K562 (cell line): Measurements from ENCODE around the gene LTA. TPM values are rescaled to one million over a fixed set of nuclear protein-coding genes. Genes with fewer than 3 reads are reported as not detected.
A peak's percentile ranks its signal among the peaks of the same experiment; 100 is the strongest.

ENCODE experiments used
- ATAC-seq: fragments of 200-7000 bp; cut with Tn5 transposase; 3 replicates; pipeline ENCODE4 v1.9.1; 2020; ENCODE audit warnings: moderate library complexity
- BruUV-seq: library from RNA; stranded (reverse); fragments of 400-500 nt; replicated peaks from 2 replicates; lab custom pipeline; 2021; lab: Mats Ljungman, UMichigan
- CTCF ChIA-PET: fragments of 300-600 bp; formaldehyde crosslinking; extraction: SDS; loops from one replicate; lab custom pipeline; 2021; ENCODE audit warnings: low intra/inter-chr PET ratio; lab: Yijun Ruan, JAX
- POLR2A ChIA-PET: fragments of 300-600, 350-650 bp; sonication (Branson Sonifier 250); formaldehyde crosslinking; extraction: SDS; loops from one replicate; lab custom pipeline; 2021; ENCODE audit warnings: antibody characterized with exemption, inconsistent platforms; lab: Yijun Ruan, JAX
- DNase-seq, 4 experiments: peaks; one replicate each; pipeline versions ENCODE4 v3.0.0 to v3.0.0-alpha.2; 2011 to 2018; ENCODE audit warnings: low spot score in 3 of 4, mixed read lengths in 3 of 4; ENCODE audit errors: extremely low read depth in 1 of 4
- FAIRE-seq: peaks from 2 replicates; lab custom pipeline; 2011; peaks lifted over from hg19 to GRCh38; lab: Jason Lieb, UNC
- H2AFZ ChIP-seq: 2 replicates; pipeline ENCODE4 v1.6.0; 2011; ENCODE audit warnings: low read depth, low read length, control low read depth, inconsistent platforms
- H3K27ac ChIP-seq: fragments of 200-600 bp; 3 replicates; pipeline ENCODE4 v1.8.0; 2011; ENCODE audit warnings: low read depth, mild to moderate bottlenecking, control low read depth, inconsistent platforms, low read length, moderate library complexity, mixed read lengths; ENCODE audit errors: extremely low read depth
- H3K27me3 ChIP-seq, 2 experiments: fragments of 300-600 bp in 1 of 2; 2 replicates in 1 of 2; 3 replicates in 1 of 2; pipeline versions ENCODE4 v1.6.0 to v1.8.0; 2011; ENCODE audit warnings: inconsistent platforms in 2 of 2, low read length in 2 of 2, mild to moderate bottlenecking in 1 of 2, mixed read lengths in 1 of 2, moderate library complexity in 1 of 2; ENCODE audit not compliant: control insufficient read depth in 2 of 2, insufficient read depth in 2 of 2
- H3K36me3 ChIP-seq: fragments of 300-600 bp; 3 replicates; pipeline ENCODE4 v1.8.0; 2011; ENCODE audit warnings: mild to moderate bottlenecking, low read length, inconsistent platforms; ENCODE audit not compliant: control insufficient read depth, insufficient read depth
- H3K4me1 ChIP-seq, 2 experiments: fragments of 200-600 bp in 1 of 2; replicated peaks in 1 of 2; 2 replicates in 1 of 2; 3 replicates in 1 of 2; pipeline versions ENCODE4 v1.5.1 to v1.8.0; 2011; ENCODE audit warnings: inconsistent platforms in 2 of 2, low read length in 2 of 2, mild to moderate bottlenecking in 1 of 2, mixed read lengths in 1 of 2, moderate library complexity in 1 of 2; ENCODE audit not compliant: control insufficient read depth in 2 of 2, insufficient read depth in 2 of 2
- H3K4me2 ChIP-seq: 2 replicates; pipeline ENCODE4 v1.6.1; 2011; ENCODE audit warnings: low read length, control low read depth, inconsistent platforms, mixed read lengths; ENCODE audit not compliant: insufficient read depth
- H3K4me3 ChIP-seq: fragments of 200-600 bp; sonication (generic), shearing (Covaris generic); 2 replicates; pipeline ENCODE4 v1.5.1; 2016; ENCODE audit warnings: control low read depth, inconsistent platforms
- H3K79me2 ChIP-seq: fragments of 200-600 bp; 3 replicates; pipeline ENCODE4 v1.8.0; 2011; ENCODE audit warnings: low read length, inconsistent platforms; ENCODE audit not compliant: control insufficient read depth, insufficient read depth
- H3K9ac ChIP-seq, 2 experiments: 2 replicates each; pipeline versions ENCODE4 v1.6.0 to v1.6.1; 2011; ENCODE audit warnings: low read depth in 2 of 2, low read length in 2 of 2, control low read depth in 1 of 2, inconsistent platforms in 1 of 2, mild to moderate bottlenecking in 1 of 2, mixed read lengths in 1 of 2; ENCODE audit not compliant: insufficient read depth in 1 of 2
- H3K9me1 ChIP-seq: one replicate; pipeline ENCODE4 v1.6.0; 2011; ENCODE audit warnings: inconsistent platforms, mild to moderate bottlenecking, low read length, moderate library complexity; ENCODE audit not compliant: control insufficient read depth, insufficient read depth
- H3K9me3 ChIP-seq: replicated peaks from 2 replicates; pipeline ENCODE4 v1.5.1; 2011; ENCODE audit warnings: low read depth, low read length, inconsistent platforms; ENCODE audit not compliant: control insufficient read depth, insufficient read depth
- H4K20me1 ChIP-seq: replicated peaks from 2 replicates; pipeline ENCODE4 v1.6.1; 2011; ENCODE audit warnings: low read length, inconsistent platforms, mixed read lengths; ENCODE audit not compliant: control insufficient read depth, insufficient read depth
- ATF3 ChIP-seq, 2 experiments: fragments of 450-650 bp in 1 of 2; sonication (generic) in 1 of 2; formaldehyde crosslinking in 1 of 2; IDR thresholded peaks in 1 of 2; conservative IDR thresholded peaks in 1 of 2; 2 replicates each; pipeline versions ENCODE4 v1.6.1 to v1.8.1; 2016 to 2023; ENCODE audit warnings: mild to moderate bottlenecking in 2 of 2, moderate library complexity in 2 of 2, inconsistent platforms in 1 of 2, missing genetic modification reagents in 1 of 2
- CEBPZ ChIP-seq: fragments of 150-350 bp; IDR thresholded peaks from 2 replicates; pipeline ENCODE4 v1.6.1; 2014; ENCODE audit warnings: low read depth, mild to moderate bottlenecking, low read length, borderline replicate concordance
- CHD4 ChIP-seq: fragments of 200-600 bp; sonication (generic); IDR thresholded peaks from 3 replicates; pipeline ENCODE4 v1.6.1; 2012; ENCODE audit warnings: low read depth, mild to moderate bottlenecking, mixed read lengths, low read length, inconsistent platforms; ENCODE audit not compliant: insufficient read depth, insufficient replicate concordance, poor library complexity, severe bottlenecking
- MEF2D ChIP-seq: conservative IDR thresholded peaks from 2 replicates; pipeline ENCODE4 v1.6.1; 2016; ENCODE audit warnings: low read depth, missing genetic modification characterization, missing compliant biosample characterization
- ZBTB5 ChIP-seq: fragments of 450-650 bp; IDR thresholded peaks from 2 replicates; pipeline ENCODE4 v1.6.1; 2017; ENCODE audit warnings: antibody characterized with exemption
- ZNF197 ChIP-seq: fragments of 200-800 bp; sonication (Bioruptor generic); IDR thresholded peaks from 2 replicates; pipeline ENCODE4 v1.6.1; 2016; ENCODE audit warnings: low read depth, missing genetic modification characterization, missing compliant biosample characterization
- WGBS: fragments of 100-300 bp; shearing (Covaris generic); methylation state at CpG from one replicate; pipeline ENCODE4 v1.1.6; 2016; ENCODE audit warnings: low coverage, mixed read lengths; ENCODE audit not compliant: insufficient coverage; ENCODE audit errors: missing lambda C conversion rate; 5-methylcytosine and 5-hydroxymethylcytosine counted together
- in situ Hi-C: fragments of 300-500 bp; cut with MboI; formaldehyde crosslinking; loops from 4 replicates; pipeline ENCODE4 v1.15.0; 2018; ENCODE audit warnings: inconsistent platforms, mixed read lengths
- intact Hi-C: fragments of 100-400 bp; cut with micrococcal nuclease; formaldehyde crosslinking; loops from 2 replicates; pipeline ENCODE4 v1.14.2; 2022
- polyA plus RNA-seq, 8 experiments: library from polyadenylated mRNA; depleted of rRNA in 4 of 8; stranded (reverse) in 5 of 8; unstranded in 3 of 8; fragments of >200 nt; fragmentation: Nextera tagmentation in 2 of 8; fragmentation: Illumina TruSeq in 1 of 8; extraction: Ambion mirVana in 2 of 8; extraction: Trizol in 1 of 8; gene quantifications; 2 replicates each; pipeline versions ENCODE4 v1.2.1 to v1.2.3, GENCODE V29; 2011 to 2014; ENCODE audit warnings: inconsistent platforms in 1 of 8, missing spikeins in 1 of 8
- total RNA-seq, 7 experiments: library from RNA; depleted of rRNA in 6 of 7; stranded (reverse); fragments of >200 nt in 6 of 7; fragmentation: Illumina TruSeq in 2 of 7; extraction: Trizol in 2 of 7; gene quantifications; 2 replicates each; pipeline versions ENCODE4 v1.2.1 to v1.2.3, GENCODE V29; 2011 to 2021; ENCODE audit warnings: low replicate concordance in 1 of 7

LTA gene
- total and polyA plus RNA-seq, 9 of the 15 experiments (the other 6 are each of a cell fraction or from before 2014, with no cell fraction given) = 0.80 TPM; not detected in 8

- Histone ChIP-seq H3K36me3 (no peaks in the 10 kb centered on the region), H3K79me2 (no peaks in the 10 kb centered on the region), H2AFZ (no peak overlapping the region), H3K4me1 (peaks cover 0 to 20% of the 10 kb centered on the region in 2 experiments; a peak in 2 of 5 replicates), H3K9ac (peak overlapping the region in 1 of 2 experiments; percentile 21; a peak in 1 of 4 replicates), H3K9me3 (no peaks in the 10 kb centered on the region), H3K27ac (no peak overlapping the region), H3K27me3 (no peaks in the 10 kb centered on the region), H3K4me2 (no peak overlapping the region), H3K4me3 (no peak overlapping the region), H4K20me1 (no peaks in the 10 kb centered on the region), H3K9me1 (no peaks in the 10 kb centered on the region)
- in situ Hi-C loops = no loop called here
- BruUV-seq = no TSS peak
- POLR2A ChIA-PET = interaction anchor here (0.5 to 2.0 kb wide), 12 partner anchors 9 to 262 kb away, joined by 3 to 10 read pairs (median 4); partner anchors contain the start of genes DDX39B, LST1 and NCR3
- DNase-seq (no peak), ATAC-seq (no peak), FAIRE-seq (no peak)
- WGBS = 26% methylated on average over 9 of the region's 9 CpGs
- intact Hi-C loops = no loop called here
- CTCF ChIA-PET = no interaction called here
- TF ChIP-seq ATF3 (IDR thresholded peaks at IDR 0.05) (no peak), ATF3 (CRISPR knock-in tag; conservative IDR thresholded peaks at IDR 0.05) (no peak), CHD4 (no peak), ZBTB5 (no peak), ZNF197 (CRISPR knock-in tag) (no peak), MEF2D (tag) (no peak), CEBPZ (no peak)
These were observed 1.4 kb downstream of the LTA start for GRCh38 chr6:31573239-31574105.
